H9 (cell line): ENCODE results near the gene PIK3C3. TPM values are rescaled to one million over a fixed set of nuclear protein-coding genes. Genes with fewer than 3 reads are reported as not detected.

Source experiments
- DNase-seq: peaks from one replicate; pipeline ENCODE4 v3.0.0-alpha.2; 2017
- H2AFZ ChIP-seq: one replicate; pipeline ENCODE4 v1.6.1; 2013; ENCODE audit warnings: mild to moderate bottlenecking, low read length, control low read depth, moderate library complexity
- H2AK5ac ChIP-seq: 2 replicates; pipeline ENCODE4 v1.6.1; 2013; ENCODE audit warnings: low read length, control low read depth, mixed read lengths; ENCODE audit not compliant: insufficient read length
- H2BK120ac ChIP-seq: one replicate; pipeline ENCODE4 v1.6.1; 2013; ENCODE audit warnings: low read depth, mild to moderate bottlenecking, low read length, control low read depth, inconsistent platforms; ENCODE audit not compliant: poor library complexity, severe bottlenecking
- H2BK12ac ChIP-seq: 2 replicates; pipeline ENCODE4 v1.6.1; 2013; ENCODE audit warnings: low read length, control low read depth, mixed read lengths, low read depth; ENCODE audit not compliant: insufficient read length
- H2BK15ac ChIP-seq: 2 replicates; pipeline ENCODE4 v1.6.1; 2013; ENCODE audit warnings: low read depth, low read length, control low read depth
- H2BK20ac ChIP-seq: one replicate; pipeline ENCODE4 v1.6.1; 2013; ENCODE audit warnings: low read depth, mild to moderate bottlenecking, low read length, control low read depth, inconsistent platforms; ENCODE audit not compliant: poor library complexity, severe bottlenecking
- H2BK5ac ChIP-seq: 2 replicates; pipeline ENCODE4 v1.6.1; 2013; ENCODE audit warnings: low read length, control low read depth, mixed read lengths; ENCODE audit not compliant: insufficient read length
- H3K14ac ChIP-seq: 2 replicates; pipeline ENCODE4 v1.6.1; 2013; ENCODE audit warnings: low read length, control low read depth; ENCODE audit not compliant: insufficient read depth
- H3K18ac ChIP-seq: 2 replicates; pipeline ENCODE4 v1.6.1; 2013; ENCODE audit warnings: low read depth, mild to moderate bottlenecking, mixed read lengths, low read length, control low read depth; ENCODE audit not compliant: insufficient read length
- H3K23ac ChIP-seq: 2 replicates; pipeline ENCODE4 v1.6.1; 2013; ENCODE audit warnings: low read length, control low read depth, mixed read lengths, low read depth; ENCODE audit not compliant: insufficient read length
- H3K23me2 ChIP-seq: 2 replicates; pipeline ENCODE4 v1.6.1; 2013; ENCODE audit warnings: low read depth, mild to moderate bottlenecking, mixed read lengths, low read length, control low read depth; ENCODE audit not compliant: insufficient read length, poor library complexity, severe bottlenecking
- H3K27ac ChIP-seq: 2 replicates; pipeline ENCODE4 v1.5.1; 2013; ENCODE audit warnings: low read length, control low read depth, mixed read lengths, low read depth; ENCODE audit not compliant: insufficient read length
- H3K27me3 ChIP-seq: 2 replicates; pipeline ENCODE4 v1.6.1; 2013; ENCODE audit warnings: low read length, control low read depth, inconsistent platforms; ENCODE audit not compliant: insufficient read depth
- H3K4ac ChIP-seq: 2 replicates; pipeline ENCODE4 v1.6.1; 2013; ENCODE audit warnings: low read depth, mild to moderate bottlenecking, control low read depth, inconsistent platforms, low read length, moderate library complexity
- H3K4me1 ChIP-seq: 2 replicates; pipeline ENCODE4 v1.6.1; 2013; ENCODE audit warnings: low read length, control low read depth, inconsistent platforms; ENCODE audit not compliant: insufficient read depth
- H3K4me2 ChIP-seq: 2 replicates; pipeline ENCODE4 v1.6.1; 2013; ENCODE audit warnings: low read length, control low read depth, mixed read lengths; ENCODE audit not compliant: insufficient read length, insufficient read depth
- H3K56ac ChIP-seq: 2 replicates; pipeline ENCODE4 v1.6.1; 2013; ENCODE audit warnings: low read depth, mild to moderate bottlenecking, mixed read lengths, low read length, control low read depth; ENCODE audit not compliant: insufficient read length
- H3K79me1 ChIP-seq: 2 replicates; pipeline ENCODE4 v1.6.1; 2013; ENCODE audit warnings: low read depth, mild to moderate bottlenecking, moderate library complexity, low read length, control low read depth, inconsistent platforms; ENCODE audit not compliant: insufficient read depth, poor library complexity, severe bottlenecking
- H3K79me2 ChIP-seq: 2 replicates; pipeline ENCODE4 v1.6.1; 2013; ENCODE audit warnings: low read length, control low read depth, inconsistent platforms; ENCODE audit not compliant: insufficient read depth
- H3K9ac ChIP-seq: 2 replicates; pipeline ENCODE4 v1.6.1; 2013; ENCODE audit warnings: low read length, control low read depth, mixed read lengths; ENCODE audit not compliant: insufficient read length; ENCODE audit errors: extremely low read depth
- H3K9me3 ChIP-seq: one replicate; pipeline ENCODE4 v1.6.1; 2013; ENCODE audit warnings: low read depth, low read length, inconsistent platforms; ENCODE audit not compliant: control insufficient read depth
- H3T11ph ChIP-seq: one replicate; pipeline ENCODE4 v1.6.1; 2013; ENCODE audit warnings: mild to moderate bottlenecking, low read length, control low read depth, inconsistent platforms
- H4K20me1 ChIP-seq: one replicate; pipeline ENCODE4 v1.6.1; 2013; ENCODE audit not compliant: control insufficient read depth, insufficient read length, insufficient read depth
- H4K5ac ChIP-seq: 2 replicates; pipeline ENCODE4 v1.6.1; 2013; ENCODE audit warnings: low read depth, mild to moderate bottlenecking, mixed read lengths, low read length, control low read depth; ENCODE audit not compliant: insufficient read length
- H4K8ac ChIP-seq: replicated peaks from 2 replicates; pipeline ENCODE4 v1.6.1; 2013; ENCODE audit warnings: low read length, control low read depth, mixed read lengths, low read depth; ENCODE audit not compliant: insufficient read length
- H4K91ac ChIP-seq: 2 replicates; pipeline ENCODE4 v1.6.1; 2013; ENCODE audit warnings: low read depth, mild to moderate bottlenecking, moderate library complexity, mixed read lengths, low read length, control low read depth; ENCODE audit not compliant: insufficient read length
- H3K27ac Mint-ChIP-seq, 3 experiments: 2 replicates in 2 of 3; 3 replicates in 1 of 3; pipeline ENCODE4 v1.8.0; 2020 to 2021; ENCODE audit warnings: mixed read lengths in 3 of 3, mild to moderate bottlenecking in 1 of 3, moderate library complexity in 1 of 3
- H3K27me3 Mint-ChIP-seq: 2 replicates; pipeline ENCODE4 v1.8.0; 2021; ENCODE audit warnings: low read depth, mild to moderate bottlenecking, moderate library complexity, mixed read lengths
- H3K36me3 Mint-ChIP-seq, 3 experiments: 2 replicates in 2 of 3; 3 replicates in 1 of 3; pipeline ENCODE4 v1.8.0; 2020 to 2021; ENCODE audit warnings: low read depth in 3 of 3, mixed read lengths in 3 of 3; ENCODE audit not compliant: insufficient read depth in 1 of 3
- H3K4me1 Mint-ChIP-seq, 2 experiments: 2 replicates each; pipeline ENCODE4 v1.8.0; 2020; ENCODE audit warnings: mixed read lengths in 2 of 2
- H3K4me3 Mint-ChIP-seq, 2 experiments: 2 replicates in 1 of 2; 3 replicates in 1 of 2; pipeline ENCODE4 v1.8.0; 2020 to 2021; ENCODE audit warnings: mild to moderate bottlenecking in 2 of 2, mixed read lengths in 2 of 2, moderate library complexity in 1 of 2
- H3K9me3 Mint-ChIP-seq, 2 experiments: 2 replicates in 1 of 2; 3 replicates in 1 of 2; pipeline ENCODE4 v1.8.0; 2020; ENCODE audit warnings: mild to moderate bottlenecking in 2 of 2, mixed read lengths in 2 of 2, moderate library complexity in 1 of 2
- WGBS: extraction: QIAGEN DNeasy Blood & Tissue Kit; methylation state at CpG from one replicate; pipeline ENCODE4 v1.1.7; 2013; ENCODE audit warnings: missing lambda C conversion rate, low lambda C conversion rate, mixed read lengths; ENCODE audit not compliant: insufficient read length; ENCODE audit errors: extremely low coverage; 5-methylcytosine and 5-hydroxymethylcytosine counted together
- total RNA-seq: library from RNA; stranded (reverse); gene quantifications from 2 replicates; pipeline ENCODE4 v1.2.1, GENCODE V29; 2021
- TF ChIP-seq, protein P1 (sequence below): fragments of 200-600 bp; sonication (generic); conservative IDR thresholded peaks from 3 replicates; pipeline ENCODE4 v1.8.0; 2021; ENCODE audit warnings: antibody characterized with exemption, mild to moderate bottlenecking

The PIK3C3 gene
- total RNA-seq, 1 experiment from 2014 or later, result 48.8 TPM

DNA sequence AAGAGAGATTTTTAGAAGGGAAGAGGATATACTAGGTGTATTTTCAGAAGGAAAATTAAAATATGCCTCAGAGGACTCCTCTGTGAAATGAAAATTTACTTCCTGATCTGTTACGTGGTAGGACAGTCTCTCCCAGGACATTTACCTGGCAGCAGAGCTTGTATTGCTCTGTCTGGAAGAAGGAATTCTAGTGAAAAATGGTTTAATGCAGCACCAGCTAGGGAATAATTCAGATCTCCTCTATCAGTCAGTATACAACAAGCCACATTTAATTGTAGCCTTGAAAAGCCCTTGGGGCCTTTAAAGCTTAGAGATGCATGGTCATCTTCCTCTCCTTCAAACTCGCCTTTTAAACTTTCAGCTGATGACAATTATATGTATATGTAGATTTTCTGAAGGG lies 49.6 kb downstream of the PIK3C3 start:
- no peaks in the 10 kb centered on the region for H3K79me2 ChIP-seq
- H3K9me3 ChIP-seq, result no peaks in the 10 kb centered on the region
- DNase-seq, result no peak
- H3K27ac ChIP-seq, result no peak overlapping the region
- H3K4ac ChIP-seq, result no peak overlapping the region
- H3K27me3 Mint-ChIP-seq, result no peaks in the 10 kb centered on the region
- no peaks in the 10 kb centered on the region for H4K20me1 ChIP-seq
- no peaks in the 10 kb centered on the region for H3K4me1 Mint-ChIP-seq
- no peak overlapping the region for H2BK15ac ChIP-seq
- no peak overlapping the region for H4K91ac ChIP-seq
- H3K14ac ChIP-seq, result no peak overlapping the region
- no peak overlapping the region for H2BK20ac ChIP-seq
- H4K5ac ChIP-seq, result no peak overlapping the region
- H3K4me1 ChIP-seq, result no peaks in the 10 kb centered on the region
- H3K9ac ChIP-seq, result no peak overlapping the region
- H3T11ph ChIP-seq, result no peak overlapping the region
- no peak overlapping the region for H3K56ac ChIP-seq
- H3K36me3 Mint-ChIP-seq, result peaks cover 17 to 50% (median 37%) of the 10 kb centered on the region in 3 experiments
- no peak overlapping the region for H2AFZ ChIP-seq
- no peak overlapping the region for H3K4me2 ChIP-seq
- H3K27ac Mint-ChIP-seq, result no peak overlapping the region
- H3K23ac ChIP-seq, result no peak overlapping the region
- H2AK5ac ChIP-seq, result no peak overlapping the region
- H2BK12ac ChIP-seq, result no peak overlapping the region
- H3K27me3 ChIP-seq, result no peaks in the 10 kb centered on the region
- H3K23me2 ChIP-seq, result no peaks in the 10 kb centered on the region
- no peaks in the 10 kb centered on the region for H3K79me1 ChIP-seq
- H2BK5ac ChIP-seq, result no peak overlapping the region
- H3K4me3 Mint-ChIP-seq, result no peak overlapping the region
- WGBS, result no CpG with 5 or more reads among the region's 2 CpGs
- no peak overlapping the region for H2BK120ac ChIP-seq
- TF ChIP-seq, protein P1, sequence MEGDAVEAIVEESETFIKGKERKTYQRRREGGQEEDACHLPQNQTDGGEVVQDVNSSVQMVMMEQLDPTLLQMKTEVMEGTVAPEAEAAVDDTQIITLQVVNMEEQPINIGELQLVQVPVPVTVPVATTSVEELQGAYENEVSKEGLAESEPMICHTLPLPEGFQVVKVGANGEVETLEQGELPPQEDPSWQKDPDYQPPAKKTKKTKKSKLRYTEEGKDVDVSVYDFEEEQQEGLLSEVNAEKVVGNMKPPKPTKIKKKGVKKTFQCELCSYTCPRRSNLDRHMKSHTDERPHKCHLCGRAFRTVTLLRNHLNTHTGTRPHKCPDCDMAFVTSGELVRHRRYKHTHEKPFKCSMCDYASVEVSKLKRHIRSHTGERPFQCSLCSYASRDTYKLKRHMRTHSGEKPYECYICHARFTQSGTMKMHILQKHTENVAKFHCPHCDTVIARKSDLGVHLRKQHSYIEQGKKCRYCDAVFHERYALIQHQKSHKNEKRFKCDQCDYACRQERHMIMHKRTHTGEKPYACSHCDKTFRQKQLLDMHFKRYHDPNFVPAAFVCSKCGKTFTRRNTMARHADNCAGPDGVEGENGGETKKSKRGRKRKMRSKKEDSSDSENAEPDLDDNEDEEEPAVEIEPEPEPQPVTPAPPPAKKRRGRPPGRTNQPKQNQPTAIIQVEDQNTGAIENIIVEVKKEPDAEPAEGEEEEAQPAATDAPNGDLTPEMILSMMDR, result no peak
- no peak overlapping the region for H3K18ac ChIP-seq
- no peak overlapping the region for H4K8ac ChIP-seq
- no peaks in the 10 kb centered on the region for H3K9me3 Mint-ChIP-seq
